ENCODE measurements around the gene FIG4. TPM values are rescaled to one million over a fixed set of nuclear protein-coding genes. Genes with fewer than 3 reads are reported as not detected.
"Not testable (repeated sequence)": the region's sequence is repeated elsewhere in the genome, so short reads cannot be mapped to it uniquely, and the experiment has no call there.

The FIG4 gene
- polyA plus RNA-seq, 3 donors: 27.2 to 65.3 (median 53.7) TPM

DNA sequence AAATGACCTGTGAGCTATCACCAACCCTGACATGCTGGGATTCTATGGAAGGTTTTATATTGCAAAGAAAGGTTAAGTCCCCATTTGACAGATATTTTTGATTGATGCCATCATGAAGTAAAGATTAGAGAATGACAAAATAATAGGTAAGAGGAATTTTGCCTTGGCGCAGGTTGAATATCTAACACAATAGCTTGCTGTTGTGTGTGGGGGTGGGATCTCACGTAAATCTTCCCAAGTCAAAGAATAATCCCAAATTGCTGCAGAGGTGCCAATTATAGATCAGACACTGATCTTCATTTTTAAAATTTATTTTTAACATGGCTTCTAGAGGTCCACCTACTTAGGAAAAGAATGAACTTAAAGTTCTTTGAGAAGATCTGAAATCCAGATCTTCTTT is 135.5 kb downstream of the FIG4 start:
- Mint-ChIP-seq H3K9me3 (peaks cover 19 to 25% (median 21%) of the 10 kb centered on the region in 7 donors), H3K4me1 (peaks cover 2% of the 10 kb centered on the region), H3K36me3 (peaks cover 71 to 73% of the 10 kb centered on the region in 2 donors), H3K4me3 (no peak overlapping the region), H3K27ac (no peak overlapping the region), H3K27me3 (ENCODE audit: low read depth in 3 of 3) (peaks cover 0 to 1% (median 0%) of the 10 kb centered on the region in 3 donors)
- Histone ChIP-seq H3K4me2 (replicated peaks; ENCODE audit: extremely low read depth, low read length, poor library complexity, severe bottlenecking) (no peak overlapping the region), H3K27ac (ENCODE audit: low read depth in 1 of 2, low read length in 2 of 2) (no peak overlapping the region), H3K79me2 (ENCODE audit: insufficient read depth, low read length) (no peaks in the 10 kb centered on the region), H4K20me1 (ENCODE audit: insufficient read depth, low read length) (no peaks in the 10 kb centered on the region), H3K36me3 (replicated peaks in 1 of 2; ENCODE audit: control insufficient read depth in 1 of 2, insufficient read depth in 2 of 2, low read length in 2 of 2) (peaks cover 25 to 79% of the 10 kb centered on the region in 2 donors), H3K4me3 (replicated peaks in 1 of 3; ENCODE audit: low read depth in 2 of 3, low read length in 3 of 3) (no peak overlapping the region), H2AFZ (ENCODE audit: insufficient read depth, low read depth, low read length, poor library complexity, severe bottlenecking) (no peak overlapping the region), H3K9ac (ENCODE audit: insufficient read depth, low read length, poor library complexity, severe bottlenecking) (no peak overlapping the region), H3K9me3 (replicated peaks in 1 of 2; ENCODE audit: control insufficient read depth in 1 of 2, insufficient read depth in 1 of 2, low read length in 2 of 2) (peaks cover 16% of the 10 kb centered on the region in 2 donors), H3K27me3 (ENCODE audit: control insufficient read depth in 2 of 2, insufficient read depth in 2 of 2, low read length in 2 of 2) (no peaks in the 10 kb centered on the region), H3K4me1 (ENCODE audit: control insufficient read depth in 1 of 2, insufficient read depth in 2 of 2, low read length in 2 of 2) (no peaks in the 10 kb centered on the region)
- no peak for DNase-seq
- intact Hi-C loops (cut with micrococcal nuclease): no loop called here
- WGBS (ENCODE audit: insufficient coverage): no CpG with 5 or more reads among the region's 2 CpGs
- TF ChIP-seq, protein P1, sequence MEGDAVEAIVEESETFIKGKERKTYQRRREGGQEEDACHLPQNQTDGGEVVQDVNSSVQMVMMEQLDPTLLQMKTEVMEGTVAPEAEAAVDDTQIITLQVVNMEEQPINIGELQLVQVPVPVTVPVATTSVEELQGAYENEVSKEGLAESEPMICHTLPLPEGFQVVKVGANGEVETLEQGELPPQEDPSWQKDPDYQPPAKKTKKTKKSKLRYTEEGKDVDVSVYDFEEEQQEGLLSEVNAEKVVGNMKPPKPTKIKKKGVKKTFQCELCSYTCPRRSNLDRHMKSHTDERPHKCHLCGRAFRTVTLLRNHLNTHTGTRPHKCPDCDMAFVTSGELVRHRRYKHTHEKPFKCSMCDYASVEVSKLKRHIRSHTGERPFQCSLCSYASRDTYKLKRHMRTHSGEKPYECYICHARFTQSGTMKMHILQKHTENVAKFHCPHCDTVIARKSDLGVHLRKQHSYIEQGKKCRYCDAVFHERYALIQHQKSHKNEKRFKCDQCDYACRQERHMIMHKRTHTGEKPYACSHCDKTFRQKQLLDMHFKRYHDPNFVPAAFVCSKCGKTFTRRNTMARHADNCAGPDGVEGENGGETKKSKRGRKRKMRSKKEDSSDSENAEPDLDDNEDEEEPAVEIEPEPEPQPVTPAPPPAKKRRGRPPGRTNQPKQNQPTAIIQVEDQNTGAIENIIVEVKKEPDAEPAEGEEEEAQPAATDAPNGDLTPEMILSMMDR (IDR thresholded peaks at IDR 0.05): no peak

DNA sequence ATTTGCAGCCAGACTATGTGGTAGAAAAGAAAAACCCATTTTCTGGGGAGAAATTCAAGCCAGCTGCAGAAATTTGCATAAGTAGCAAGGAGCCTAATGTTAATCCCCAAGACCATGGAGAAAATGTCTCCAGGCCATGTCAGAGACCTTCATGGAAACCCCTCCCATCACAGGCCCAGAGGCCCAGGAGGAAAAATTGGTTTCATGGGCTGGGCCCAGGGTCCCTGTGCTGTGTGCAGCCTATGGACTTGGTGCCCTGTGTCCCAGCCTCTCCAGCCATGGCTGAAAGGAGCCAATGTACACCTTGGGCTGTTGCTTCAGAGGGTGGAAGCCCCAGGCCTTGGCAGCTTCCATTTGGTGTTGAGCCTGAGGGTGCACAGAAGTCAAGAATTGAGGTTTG is 140.3 kb downstream of the FIG4 start:
- H3K4me3 ChIP-seq (replicated peaks in 1 of 3; ENCODE audit: low read depth in 2 of 3, low read length in 3 of 3); H3K4me2 ChIP-seq (replicated peaks; ENCODE audit: extremely low read depth, low read length, poor library complexity, severe bottlenecking); H3K27ac ChIP-seq (ENCODE audit: low read depth in 1 of 2, low read length in 2 of 2); H3K27ac Mint-ChIP-seq; H2AFZ ChIP-seq (ENCODE audit: insufficient read depth, low read depth, low read length, poor library complexity, severe bottlenecking); H3K4me3 Mint-ChIP-seq; H3K27me3 Mint-ChIP-seq (ENCODE audit: low read depth in 3 of 3); intact Hi-C loops (cut with micrococcal nuclease); H3K4me1 Mint-ChIP-seq; H3K4me1 ChIP-seq (ENCODE audit: control insufficient read depth in 1 of 2, insufficient read depth in 2 of 2, low read length in 2 of 2); DNase-seq; H3K27me3 ChIP-seq (ENCODE audit: control insufficient read depth in 2 of 2, insufficient read depth in 2 of 2, low read length in 2 of 2); H4K20me1 ChIP-seq (ENCODE audit: insufficient read depth, low read length); H3K79me2 ChIP-seq (ENCODE audit: insufficient read depth, low read length); H3K9ac ChIP-seq (ENCODE audit: insufficient read depth, low read length, poor library complexity, severe bottlenecking): not testable (repeated sequence)
- peaks cover 16 to 21% of the 10 kb centered on the region in 2 donors for H3K9me3 ChIP-seq (replicated peaks in 1 of 2; ENCODE audit: control insufficient read depth in 1 of 2, insufficient read depth in 1 of 2, low read length in 2 of 2)
- Mint-ChIP-seq H3K9me3 (peaks cover 25 to 39% (median 29%) of the 10 kb centered on the region in 7 donors), H3K36me3 (peaks cover 42 to 54% of the 10 kb centered on the region in 2 donors)
- peaks cover 12 to 45% of the 10 kb centered on the region in 2 donors for H3K36me3 ChIP-seq (replicated peaks in 1 of 2; ENCODE audit: control insufficient read depth in 1 of 2, insufficient read depth in 2 of 2, low read length in 2 of 2)
